Neuronal stem cell (in vitro differentiated cells): ENCODE results near the gene RTTN.

Source experiments
- DNase-seq: peaks from one replicate; pipeline ENCODE4 v3.0.0-alpha.2; 2013; ENCODE audit warnings: low spot score
- H2AFZ ChIP-seq: one replicate; pipeline ENCODE4 v1.6.1; 2013; ENCODE audit warnings: mild to moderate bottlenecking, low read length, inconsistent platforms
- H2AK5ac ChIP-seq: 2 replicates; pipeline ENCODE4 v1.6.1; 2013; ENCODE audit warnings: low read depth, mild to moderate bottlenecking, inconsistent platforms, low read length, moderate library complexity, mixed read lengths
- H2BK120ac ChIP-seq: 2 replicates; pipeline ENCODE4 v1.6.1; 2013; ENCODE audit warnings: low read depth, mild to moderate bottlenecking, inconsistent platforms, low read length, moderate library complexity, mixed read lengths
- H2BK12ac ChIP-seq: one replicate; pipeline ENCODE4 v1.6.1; 2013; ENCODE audit warnings: low read length, inconsistent platforms
- H2BK15ac ChIP-seq: 2 replicates; pipeline ENCODE4 v1.6.1; 2013; ENCODE audit warnings: mild to moderate bottlenecking, low read length, inconsistent platforms, mixed read lengths
- H2BK5ac ChIP-seq: one replicate; pipeline ENCODE4 v1.6.1; 2013; ENCODE audit warnings: inconsistent platforms, mild to moderate bottlenecking, low read length, moderate library complexity
- H3K14ac ChIP-seq: one replicate; pipeline ENCODE4 v1.6.1; 2013; ENCODE audit warnings: low read length, inconsistent platforms
- H3K18ac ChIP-seq: 2 replicates; pipeline ENCODE4 v1.6.1; 2013; ENCODE audit warnings: low read length, inconsistent platforms
- H3K23ac ChIP-seq: 2 replicates; pipeline ENCODE4 v1.6.1; 2013; ENCODE audit warnings: low read depth, mild to moderate bottlenecking, mixed read lengths, low read length, inconsistent platforms; ENCODE audit not compliant: poor library complexity
- H3K27ac ChIP-seq: replicated peaks from 3 replicates; pipeline ENCODE4 v1.5.1; 2013; ENCODE audit warnings: low read length, inconsistent platforms
- H3K27me3 ChIP-seq, 3 experiments: 2 replicates each; pipeline ENCODE4 v1.6.1; 2013; ENCODE audit warnings: low read length in 3 of 3, mild to moderate bottlenecking in 2 of 3, inconsistent platforms in 1 of 3, low read depth in 1 of 3, mixed read lengths in 1 of 3, moderate library complexity in 1 of 3; ENCODE audit not compliant: control insufficient read depth in 3 of 3, insufficient read depth in 3 of 3
- H3K36me3 ChIP-seq, 2 donors: replicated peaks in 1 of 2; 2 replicates each; pipeline ENCODE4 v1.6.1; 2013; ENCODE audit warnings: low read length in 2 of 2; ENCODE audit not compliant: control insufficient read depth in 2 of 2, insufficient read depth in 2 of 2
- H3K4ac ChIP-seq: 2 replicates; pipeline ENCODE4 v1.6.1; 2013; ENCODE audit warnings: inconsistent platforms, mild to moderate bottlenecking, low read length, moderate library complexity
- H3K4me1 ChIP-seq, 2 donors: 1 replicate in 1 of 2; 2 replicates in 1 of 2; pipeline ENCODE4 v1.6.1; 2013; ENCODE audit warnings: low read length in 2 of 2, low read depth in 1 of 2; ENCODE audit not compliant: control insufficient read depth in 2 of 2, insufficient read depth in 1 of 2
- H3K4me2 ChIP-seq: one replicate; pipeline ENCODE4 v1.6.1; 2013; ENCODE audit warnings: mild to moderate bottlenecking, low read length, inconsistent platforms; ENCODE audit not compliant: insufficient read depth, poor library complexity, severe bottlenecking
- H3K4me3 ChIP-seq, 2 donors: 2 replicates each; pipeline ENCODE4 v1.5.1; 2013; ENCODE audit warnings: low read length in 2 of 2, mild to moderate bottlenecking in 2 of 2, inconsistent platforms in 1 of 2, moderate library complexity in 1 of 2
- H3K79me1 ChIP-seq: one replicate; pipeline ENCODE4 v1.6.1; 2013; ENCODE audit warnings: low read depth, mild to moderate bottlenecking, inconsistent platforms, low read length, moderate library complexity
- H3K9ac ChIP-seq: one replicate; pipeline ENCODE4 v1.6.1; 2013; ENCODE audit warnings: mild to moderate bottlenecking, low read depth, low read length, inconsistent platforms; ENCODE audit not compliant: poor library complexity
- H3K9me3 ChIP-seq, 2 donors: replicated peaks in 1 of 2; 2 replicates each; pipeline versions ENCODE3 to v1.6.1; 2013; ENCODE audit warnings: low read length in 2 of 2, mild to moderate bottlenecking in 2 of 2, inconsistent platforms in 1 of 2, low read depth in 1 of 2, mixed read lengths in 1 of 2, moderate library complexity in 1 of 2; ENCODE audit not compliant: control insufficient read depth in 2 of 2, insufficient read depth in 1 of 2
- H4K8ac ChIP-seq: one replicate; pipeline ENCODE4 v1.6.1; 2013; ENCODE audit warnings: low read depth, mild to moderate bottlenecking, inconsistent platforms, low read length, moderate library complexity
- H4K91ac ChIP-seq: one replicate; pipeline ENCODE4 v1.6.1; 2013; ENCODE audit warnings: low read length, low read depth, mild to moderate bottlenecking, inconsistent platforms; ENCODE audit not compliant: poor library complexity
- WGBS, 2 donors: extraction: QIAGEN DNeasy Blood & Tissue Kit; methylation state at CpG; one replicate each; pipeline ENCODE4 v1.1.7; 2013; ENCODE audit warnings: missing lambda C conversion rate in 2 of 2, mixed read lengths in 1 of 2; ENCODE audit not compliant: insufficient read length in 2 of 2, insufficient replicate concordance in 1 of 2; ENCODE audit errors: extremely low coverage in 2 of 2; 5-methylcytosine and 5-hydroxymethylcytosine counted together

The RTTN gene

GRCh38 chr18:70069382-70069781 is 136.1 kb downstream of the RTTN start:
- Histone ChIP-seq H3K4me2 (no peak overlapping the region), H3K9me3 (no peaks in the 10 kb centered on the region), H3K36me3 (peaks cover 2 to 17% of the 10 kb centered on the region in 2 donors), H4K91ac (no peak overlapping the region), H4K8ac (no peak overlapping the region), H3K4me1 (no peaks in the 10 kb centered on the region), H3K27me3 (no peaks in the 10 kb centered on the region), H3K23ac (no peak overlapping the region), H2BK120ac (no peak overlapping the region), H3K14ac (no peak overlapping the region), H3K9ac (no peak overlapping the region), H3K79me1 (no peaks in the 10 kb centered on the region), H2BK5ac (no peak overlapping the region), H2AFZ (no peak overlapping the region), H3K27ac (no peak overlapping the region), H2BK15ac (no peak overlapping the region), H3K4ac (no peak overlapping the region), H2BK12ac (no peak overlapping the region), H3K4me3 (no peak overlapping the region), H2AK5ac (no peak overlapping the region), H3K18ac (no peak overlapping the region)
- no peak for DNase-seq

GRCh38 chr18:70068981-70069380 is 136.5 kb downstream of the RTTN start:
- Histone ChIP-seq H3K79me1 (no peaks in the 10 kb centered on the region), H2BK5ac (no peak overlapping the region), H2BK12ac (no peak overlapping the region)

GRCh38 chr18:70059684-70060083 is 145.8 kb downstream of the RTTN start:
- Histone ChIP-seq H4K8ac (no peak overlapping the region), H3K4me3 (no peak overlapping the region), H3K9me3 (no peaks in the 10 kb centered on the region), H3K79me1 (no peaks in the 10 kb centered on the region), H3K18ac (no peak overlapping the region), H3K9ac (no peak overlapping the region), H3K14ac (no peak overlapping the region), H2AK5ac (no peak overlapping the region), H4K91ac (no peak overlapping the region), H3K27me3 (no peaks in the 10 kb centered on the region), H2BK5ac (no peak overlapping the region), H3K4me2 (no peak overlapping the region), H3K4ac (no peak overlapping the region), H2AFZ (no peak overlapping the region), H2BK120ac (no peak overlapping the region), H3K4me1 (no peaks in the 10 kb centered on the region), H3K23ac (no peak overlapping the region), H2BK12ac (no peak overlapping the region), H2BK15ac (no peak overlapping the region), H3K27ac (no peak overlapping the region), H3K36me3 (peaks cover 1 to 54% of the 10 kb centered on the region in 2 donors)
- no peak for DNase-seq
- no CpG with 5 or more reads among the region's 3 CpGs for WGBS, 2 donors

More at GRCh38 chr18:70068981-70069380, 136.5 kb downstream of the RTTN start:
- Histone ChIP-seq H3K27me3 (no peaks in the 10 kb centered on the region), H3K9me3 (no peaks in the 10 kb centered on the region), H3K23ac (no peak overlapping the region), H3K4me1 (no peaks in the 10 kb centered on the region), H2AFZ (no peak overlapping the region), H3K4me2 (no peak overlapping the region), H4K91ac (no peak overlapping the region), H3K27ac (no peak overlapping the region), H3K36me3 (peaks cover 2 to 19% of the 10 kb centered on the region in 2 donors), H3K14ac (no peak overlapping the region), H2BK15ac (no peak overlapping the region), H2AK5ac (no peak overlapping the region), H3K4me3 (no peak overlapping the region), H3K18ac (no peak overlapping the region), H2BK120ac (no peak overlapping the region), H3K9ac (no peak overlapping the region), H4K8ac (no peak overlapping the region), H3K4ac (no peak overlapping the region)
- no peak for DNase-seq

- Histone ChIP-seq H4K8ac (no peak overlapping the region), H3K4me2 (no peak overlapping the region), H2BK5ac (no peak overlapping the region), H3K14ac (no peak overlapping the region), H2AFZ (no peak overlapping the region), H2BK12ac (no peak overlapping the region), H3K4me3 (no peak overlapping the region), H3K27me3 (no peaks in the 10 kb centered on the region), H2BK15ac (no peak overlapping the region), H3K36me3 (peaks cover 1 to 55% of the 10 kb centered on the region in 2 donors), H3K4me1 (no peaks in the 10 kb centered on the region), H2BK120ac (no peak overlapping the region), H3K27ac (no peak overlapping the region), H4K91ac (no peak overlapping the region), H3K4ac (no peak overlapping the region), H2AK5ac (no peak overlapping the region), H3K23ac (no peak overlapping the region), H3K79me1 (no peaks in the 10 kb centered on the region), H3K9ac (no peak overlapping the region), H3K18ac (no peak overlapping the region), H3K9me3 (no peaks in the 10 kb centered on the region)
- DNase-seq: no peak
These were observed 146.6 kb downstream of the RTTN start for GRCh38 chr18:70058916-70059315.
